Activated effector memory CD4-positive, alpha-beta T cell treated with anti-CD3 and anti-CD28 coated beads, Interleukin-2, amount 50 U/mL, for 16 hours (primary cell): ENCODE results near the gene NEDD8.

Experiments used
- DNase-seq: peaks from one replicate; pipeline ENCODE4 v3.0.0-alpha.2; 2020

The NEDD8 gene

DNA sequence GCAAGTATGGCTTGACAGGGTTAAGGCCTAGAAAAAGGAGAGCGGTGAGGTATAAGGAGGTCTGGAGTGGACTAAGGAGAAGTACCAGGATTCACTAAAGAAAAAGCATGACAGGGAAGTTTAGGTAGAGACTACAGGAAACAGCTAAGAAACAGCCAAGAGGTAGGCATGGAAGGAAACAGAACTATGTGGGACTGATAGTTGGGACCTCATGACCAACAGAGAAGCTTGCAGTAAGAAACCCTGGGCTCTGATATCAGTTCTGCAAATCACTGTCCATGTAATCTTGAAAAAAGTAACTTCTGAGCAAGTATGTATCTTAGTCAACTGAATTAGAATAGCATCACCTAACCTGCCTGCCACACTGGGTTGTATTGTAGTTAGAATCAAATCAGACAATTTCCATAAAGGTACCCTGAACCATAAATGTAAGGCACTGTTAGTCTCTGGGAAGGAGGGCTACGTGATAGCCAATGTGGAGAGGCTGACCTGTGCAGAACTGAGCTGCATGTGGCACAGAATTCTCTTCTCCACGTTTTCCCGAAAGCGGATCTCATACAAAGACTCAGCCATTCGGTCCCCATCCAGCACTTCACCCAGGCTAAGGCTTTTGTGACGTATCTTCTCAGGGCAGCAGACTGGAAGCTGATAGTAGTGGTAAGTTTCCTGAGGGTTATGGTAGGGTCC is 37.8 kb downstream of the NEDD8 start:
- no peak for DNase-seq

DNA sequence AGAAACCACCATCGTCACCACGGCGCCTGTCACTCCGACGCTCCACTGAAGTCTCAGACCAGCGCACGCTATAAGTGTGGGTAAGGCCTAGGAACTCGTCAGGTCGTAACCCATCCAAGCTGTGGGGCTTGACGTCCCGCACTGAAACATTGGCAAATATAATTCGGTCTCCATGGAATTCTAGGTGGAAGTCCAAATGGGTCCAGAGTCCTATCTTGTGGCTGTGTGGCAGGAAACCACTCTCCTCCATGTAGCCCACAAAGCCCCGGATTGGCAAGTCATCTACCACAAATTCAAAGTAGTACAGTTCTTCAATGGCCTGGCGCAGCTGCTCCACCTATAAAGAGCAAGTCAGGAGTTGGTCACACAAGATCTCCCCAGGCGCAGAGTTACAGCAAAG is 39.2 kb downstream of the NEDD8 start:
- DNase-seq: no peak

DNA sequence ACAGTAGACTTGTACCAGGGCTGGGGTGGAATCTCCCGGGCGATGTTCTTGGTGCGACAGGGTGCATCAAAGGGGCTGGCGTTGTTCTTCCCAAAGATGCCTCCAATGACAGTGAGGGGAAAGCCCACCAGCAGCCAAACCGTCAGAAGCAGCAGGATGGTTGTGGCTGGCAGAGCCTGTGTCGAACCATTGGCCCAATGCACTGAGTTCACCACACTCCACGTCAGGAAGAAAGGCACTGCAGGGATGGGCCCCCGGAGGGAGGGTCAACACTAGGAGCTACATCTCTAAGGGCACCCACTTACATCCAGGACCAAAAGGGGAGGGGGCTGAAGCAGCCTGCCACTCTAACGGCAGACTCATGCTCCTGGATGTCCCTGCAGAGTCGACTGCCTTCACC is 41.8 kb downstream of the NEDD8 start:
- no peak for DNase-seq

DNA sequence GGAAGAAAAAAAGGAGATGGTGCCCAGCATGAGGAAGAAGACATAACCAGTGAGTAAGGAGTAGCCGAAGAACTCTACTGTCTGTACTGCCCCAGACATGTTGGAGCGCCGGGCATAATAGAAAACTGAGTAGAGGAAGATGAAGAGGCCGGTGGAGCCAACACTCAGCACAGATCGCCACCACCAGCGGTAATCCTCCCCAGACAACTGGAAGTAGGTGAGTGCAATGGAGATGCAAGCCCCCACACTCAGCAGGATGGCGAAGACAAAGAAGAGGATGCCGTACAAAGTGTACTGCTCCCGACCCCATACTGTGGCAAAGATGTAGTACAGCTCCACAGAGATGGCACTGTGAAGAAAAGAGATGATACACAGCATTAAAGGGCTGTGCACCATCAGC is 42.7 kb downstream of the NEDD8 start:
- no peak for DNase-seq

DNA sequence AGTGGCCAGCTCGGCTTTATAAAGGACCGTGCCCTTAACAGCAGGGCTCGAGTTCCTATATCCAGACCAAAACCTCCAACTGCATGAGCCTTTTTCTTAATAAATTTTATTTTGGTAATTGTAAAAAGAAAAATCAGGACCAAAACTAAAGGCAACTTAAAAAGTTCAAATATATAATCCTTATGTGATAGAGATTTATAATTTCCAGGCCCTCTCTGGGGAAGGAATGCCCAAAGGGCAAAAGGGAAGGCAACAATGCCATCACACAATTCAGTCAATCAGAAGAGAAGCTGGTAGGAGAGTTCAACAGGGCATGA is 43.1 kb downstream of the NEDD8 start:
- no peak for DNase-seq

DNA sequence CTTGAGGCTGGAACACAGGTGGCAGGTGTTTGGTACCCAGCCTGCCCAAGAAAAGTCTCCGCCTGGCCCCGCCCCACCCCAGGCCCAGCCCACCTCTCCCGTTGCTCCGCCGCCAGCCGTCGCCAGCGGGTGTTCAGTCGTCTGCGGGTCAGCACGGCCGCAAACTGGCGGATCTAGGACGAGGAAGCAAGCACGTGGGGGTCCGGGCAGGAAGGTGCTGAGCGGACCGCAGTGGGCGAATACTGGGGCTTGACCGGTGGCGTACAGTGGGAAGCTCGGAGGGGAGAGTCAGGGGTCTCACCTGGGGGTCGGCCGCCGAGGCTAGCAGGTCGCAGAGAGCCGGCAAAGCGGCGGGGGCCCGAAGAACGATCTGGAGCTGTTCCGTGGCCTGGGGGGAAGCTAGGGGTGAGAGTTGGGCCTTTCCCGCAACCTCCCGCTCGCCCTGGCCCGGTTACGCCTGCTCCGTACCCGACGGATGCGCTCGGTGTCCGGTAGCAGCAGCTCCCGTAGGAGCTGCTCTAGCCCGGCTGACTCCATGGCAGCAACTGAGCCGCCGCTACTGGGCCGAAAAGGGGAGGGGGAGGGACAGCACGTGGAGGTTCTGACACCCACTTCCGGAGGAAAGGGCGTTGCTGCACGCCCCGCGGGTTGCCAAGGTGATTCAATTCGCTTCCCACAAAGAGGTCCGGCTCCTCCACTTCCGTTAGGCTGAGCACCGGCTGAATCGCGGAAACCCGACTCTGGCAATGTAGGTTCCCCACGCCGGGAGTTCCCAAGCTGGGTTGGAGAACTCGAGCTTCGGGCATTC is 43.7 kb downstream of the NEDD8 start, which contains the start of gene IPO4:
Gene IPO4 (minus strand): TSS at position 566 of the 808 bp plus-strand sequence. CDS start 29 bp downstream, at position 537.
- peak; percentile 98 for DNase-seq

DNA sequence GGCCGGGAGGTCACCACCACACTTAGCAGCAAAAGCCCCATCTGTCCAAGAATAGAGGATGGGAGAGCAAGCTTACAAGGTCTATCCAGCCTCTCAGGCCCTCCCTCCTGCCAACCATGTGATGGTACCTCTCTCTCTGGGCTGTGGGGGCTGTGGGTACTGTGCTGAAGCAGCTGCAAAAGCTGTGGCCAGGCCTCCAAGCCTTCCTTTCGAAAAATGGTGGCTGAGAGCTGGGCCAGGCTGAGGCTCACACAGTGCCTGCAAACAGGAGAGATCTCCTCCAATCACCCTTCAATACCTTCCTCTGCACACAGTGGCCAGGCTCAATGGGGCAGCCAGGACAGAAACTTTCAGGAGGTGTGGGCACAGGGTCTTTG is 44.6 kb downstream of the NEDD8 start:
- DNase-seq: no peak

DNA sequence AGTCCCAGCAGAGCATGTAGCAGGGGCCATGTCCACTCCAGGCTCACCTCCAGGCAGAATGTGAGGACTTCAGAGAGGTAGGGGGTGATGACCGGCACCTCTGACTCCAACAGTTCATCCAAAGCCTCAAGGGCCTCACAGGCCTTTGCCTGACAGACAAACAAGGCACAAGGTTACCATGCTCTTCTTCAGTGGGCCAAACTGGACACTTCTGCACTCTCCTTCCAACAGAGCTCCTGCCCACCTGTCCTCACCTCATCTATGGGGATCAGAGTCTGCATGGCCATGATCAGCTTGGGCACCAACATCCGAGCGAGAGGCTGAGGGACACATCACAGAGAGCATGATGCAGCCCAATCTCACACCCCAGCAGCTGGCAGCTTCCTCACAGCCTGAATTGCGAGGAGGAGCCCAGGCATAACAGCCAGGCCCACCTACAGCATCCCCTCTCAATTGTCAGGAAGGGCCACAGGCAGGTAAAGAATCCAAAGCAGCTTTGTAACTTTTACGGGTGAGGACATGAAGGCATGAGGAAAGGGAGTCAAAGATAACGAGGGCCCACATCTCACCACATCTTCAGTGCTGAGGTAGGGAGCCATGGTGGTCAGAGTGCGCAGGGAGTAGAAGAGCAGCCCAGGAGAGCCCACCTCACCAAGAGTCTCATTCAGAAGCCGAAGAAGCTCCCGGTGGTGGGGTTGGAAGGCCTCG is 45.2 kb downstream of the NEDD8 start:
- no peak for DNase-seq

DNA sequence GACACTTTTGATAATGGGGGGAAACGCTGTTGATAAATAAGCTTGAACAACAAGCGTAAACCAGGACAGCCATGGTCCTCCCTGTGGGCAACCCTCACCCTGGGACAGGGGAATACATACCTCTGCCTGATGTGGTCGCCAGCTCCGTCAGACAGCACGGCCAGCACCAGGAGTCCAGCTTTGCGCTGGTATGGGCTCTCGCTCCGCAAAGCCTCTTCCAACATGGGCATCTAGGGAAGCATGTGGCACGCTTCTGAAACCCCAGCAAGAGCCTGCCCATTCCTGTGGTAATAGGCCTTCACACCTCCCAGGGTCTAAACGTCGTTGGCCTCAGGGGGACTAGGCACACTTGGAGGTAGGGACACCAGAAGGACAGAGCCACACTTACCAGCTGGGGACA is 46.4 kb downstream of the NEDD8 start:
- DNase-seq: no peak

DNA sequence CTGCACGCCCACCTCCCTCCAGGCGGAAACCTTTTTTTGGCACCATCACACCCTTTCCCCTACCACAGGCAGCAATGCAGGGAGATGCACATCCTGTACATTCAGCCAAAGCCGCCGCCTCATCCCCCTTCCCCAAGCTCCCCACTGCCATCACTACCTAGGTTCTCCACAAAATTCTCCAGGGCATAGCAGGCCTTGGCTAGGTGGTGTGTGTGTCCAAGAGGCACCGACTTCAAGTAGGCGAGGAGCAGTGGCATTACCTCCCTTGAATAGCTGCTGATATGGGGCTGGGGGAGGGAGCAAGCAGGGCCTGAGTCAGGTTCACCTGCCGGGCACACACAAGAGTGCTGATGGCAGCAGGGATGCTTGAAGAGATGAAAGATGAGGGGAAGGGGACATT is 47.1 kb downstream of the NEDD8 start:
- DNase-seq: no peak

DNA sequence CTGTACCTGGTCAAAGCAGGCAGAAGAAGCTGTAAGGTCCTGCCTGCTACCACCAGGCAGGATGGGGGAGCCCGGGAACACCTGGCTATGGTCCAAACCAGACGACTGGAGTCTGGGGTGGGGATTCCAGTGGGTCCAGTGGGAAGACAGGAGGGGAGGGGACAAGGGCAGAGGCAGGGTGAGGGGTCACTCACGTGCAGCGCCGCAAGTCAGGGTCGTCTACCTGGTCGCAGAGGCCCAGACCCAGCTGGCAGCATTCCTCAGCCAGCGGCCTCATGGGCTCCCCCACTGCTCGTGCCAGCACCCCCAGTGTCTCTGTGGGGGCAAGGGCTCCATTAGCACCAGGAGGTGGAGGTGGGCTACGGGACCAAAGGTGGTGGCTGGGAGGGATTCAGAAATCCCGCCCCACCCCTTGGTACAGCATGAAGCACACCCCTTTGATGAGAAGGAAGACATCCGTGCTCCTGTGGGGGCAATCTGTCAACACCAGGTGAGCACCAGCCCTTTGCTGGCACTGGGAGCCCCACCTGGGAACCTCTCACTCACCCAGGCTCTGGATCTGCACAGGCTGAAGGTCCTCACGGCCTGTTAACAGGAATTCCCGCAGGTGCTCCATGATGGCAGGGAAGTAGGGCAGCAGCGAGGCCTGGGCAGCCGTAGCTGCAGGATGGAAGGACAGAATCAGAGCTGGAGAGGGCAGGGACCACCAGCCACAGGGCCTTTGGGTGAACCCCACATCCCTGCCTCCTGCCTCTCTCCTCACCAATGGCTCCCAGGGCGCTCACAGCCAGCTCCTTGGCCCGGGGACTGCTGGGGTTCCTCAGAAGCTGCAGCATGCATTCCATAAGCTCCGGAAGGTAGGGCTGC is 47.8 kb downstream of the NEDD8 start:
- no peak for DNase-seq

DNA sequence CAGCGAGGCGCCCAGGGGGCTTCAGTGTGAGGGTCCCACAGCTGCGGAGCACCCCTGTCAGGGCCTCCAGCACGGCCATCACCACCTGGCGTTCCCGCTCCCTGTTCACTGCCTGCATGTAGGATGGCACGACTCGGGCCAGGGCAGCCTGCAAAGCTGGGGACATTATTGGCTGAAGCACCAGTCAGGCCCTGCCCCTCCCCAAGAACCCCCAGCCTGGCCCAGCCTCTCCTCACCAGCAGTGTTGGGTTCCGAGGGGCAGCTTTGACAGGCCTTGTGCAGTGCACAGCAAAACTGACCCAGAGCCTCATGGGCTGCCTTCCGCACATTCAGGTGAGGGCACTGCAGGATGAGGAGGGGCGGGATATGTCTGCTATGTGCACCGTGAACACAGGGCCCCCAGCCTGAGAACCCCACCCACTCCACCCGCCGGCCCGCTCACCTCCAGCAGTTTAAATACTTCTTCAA is 49.1 kb downstream of the NEDD8 start:
- no peak for DNase-seq

DNA sequence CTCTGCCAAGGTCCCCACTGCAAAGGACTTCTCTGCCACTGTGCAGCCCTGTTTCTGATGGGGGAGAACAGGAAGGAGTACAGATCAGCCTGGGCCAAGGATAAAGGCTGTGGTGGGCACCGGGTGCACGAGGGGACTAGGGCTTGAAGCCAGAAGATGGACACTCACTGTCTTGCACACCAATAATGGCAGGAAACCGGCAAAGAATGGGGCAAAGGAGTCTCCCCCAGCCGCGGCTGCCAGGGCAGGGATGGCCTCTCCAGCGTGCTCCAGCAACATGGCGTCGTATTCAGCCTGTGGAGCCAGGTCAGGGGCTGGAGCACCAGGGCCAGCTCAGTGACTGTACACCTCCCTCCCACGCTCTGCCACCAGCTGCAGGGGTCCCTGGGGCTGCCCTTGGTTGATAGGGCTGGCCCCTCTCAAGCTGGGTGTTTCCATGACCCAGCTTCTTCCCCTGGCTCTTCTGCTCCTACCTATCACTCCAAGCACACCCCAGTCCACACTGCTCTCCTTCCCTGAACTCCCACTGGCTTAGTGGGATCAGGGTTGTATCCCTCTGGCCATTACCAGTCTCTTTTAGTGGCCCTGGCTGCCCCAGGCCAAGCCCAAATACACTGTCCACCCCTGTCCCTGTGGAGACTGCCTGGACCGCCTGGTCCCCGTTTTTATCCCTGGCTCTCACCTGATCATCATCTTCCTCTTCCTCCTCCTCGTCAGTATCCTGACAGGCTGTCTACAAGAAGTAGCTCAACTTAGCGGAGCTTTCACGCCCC is 49.9 kb downstream of the NEDD8 start:
- DNase-seq: peak; percentile 60

DNA sequence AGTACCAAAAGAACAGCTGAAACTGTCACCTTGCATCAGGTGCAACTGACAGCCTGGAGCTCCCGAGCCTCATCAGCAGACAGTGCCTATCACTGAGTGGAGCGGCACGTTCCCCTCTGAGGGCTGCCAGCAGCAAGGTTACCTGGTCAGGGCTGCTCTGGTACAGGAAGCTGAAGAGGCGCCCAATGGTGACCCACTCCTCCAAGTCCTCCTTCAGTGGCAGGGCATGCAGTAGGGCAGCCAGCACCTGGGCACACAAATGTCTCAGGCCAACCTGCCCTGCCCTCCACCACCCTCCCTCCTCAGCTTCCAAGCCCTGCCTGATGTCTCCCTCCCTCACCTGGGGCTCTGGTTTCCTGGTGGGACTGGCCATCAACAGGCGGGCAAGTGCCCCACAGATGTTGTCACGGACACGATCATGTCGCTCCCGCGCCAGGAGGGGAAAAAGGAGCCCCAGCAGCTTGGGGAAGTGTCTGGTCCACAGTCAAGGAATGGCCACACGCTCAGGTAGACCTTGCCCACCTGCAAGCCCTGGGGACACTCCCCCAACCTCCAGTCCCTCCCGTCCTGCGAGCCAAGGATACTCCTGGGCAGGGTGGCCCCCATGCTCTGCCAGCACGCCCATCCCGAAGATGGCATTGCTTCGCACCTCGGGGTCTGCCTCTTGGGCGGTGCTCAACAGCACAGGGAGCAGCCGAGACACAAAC is 50.6 kb downstream of the NEDD8 start:
- no peak for DNase-seq

DNA sequence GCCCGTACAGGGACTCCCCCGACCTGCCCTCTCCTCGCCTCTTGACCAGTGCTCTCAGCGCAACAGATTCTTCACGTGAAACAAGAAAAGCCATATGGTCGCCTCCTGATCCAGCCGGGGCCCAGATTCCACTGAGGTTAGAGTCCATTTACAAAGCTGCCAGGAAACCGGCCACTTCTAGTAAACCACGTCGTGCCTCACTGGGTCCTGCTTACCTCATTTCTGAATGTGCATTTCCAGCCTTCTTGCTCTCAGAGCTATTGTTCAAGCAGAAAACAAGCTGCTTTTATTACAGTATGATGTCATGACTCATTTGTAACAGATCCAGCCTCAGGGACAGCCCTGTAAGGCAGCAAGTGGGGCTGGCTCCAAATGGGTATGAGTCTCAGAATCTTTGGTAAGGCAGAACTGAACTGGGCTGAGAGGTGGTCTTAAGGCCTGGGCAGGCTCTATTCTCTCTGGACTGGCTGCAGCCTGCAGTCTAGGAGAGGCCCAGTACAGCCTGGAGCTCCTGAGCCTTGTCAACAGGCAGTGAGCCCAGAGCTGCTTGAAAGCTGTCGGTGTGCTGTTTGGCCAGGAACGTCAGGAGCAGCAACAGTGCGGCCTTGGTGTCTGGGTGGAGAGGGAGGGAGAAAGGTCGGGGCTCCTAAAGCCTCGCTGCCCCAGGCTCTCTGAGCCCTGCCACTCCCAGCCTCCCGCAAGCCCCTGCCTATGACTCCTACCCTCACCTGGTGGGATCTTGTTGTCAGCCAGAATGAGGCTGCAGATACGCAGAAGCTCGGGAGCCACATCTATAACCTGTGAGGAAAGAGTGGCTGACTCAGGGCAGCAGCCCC is 52.0 kb downstream of the NEDD8 start:
- DNase-seq: no peak

DNA sequence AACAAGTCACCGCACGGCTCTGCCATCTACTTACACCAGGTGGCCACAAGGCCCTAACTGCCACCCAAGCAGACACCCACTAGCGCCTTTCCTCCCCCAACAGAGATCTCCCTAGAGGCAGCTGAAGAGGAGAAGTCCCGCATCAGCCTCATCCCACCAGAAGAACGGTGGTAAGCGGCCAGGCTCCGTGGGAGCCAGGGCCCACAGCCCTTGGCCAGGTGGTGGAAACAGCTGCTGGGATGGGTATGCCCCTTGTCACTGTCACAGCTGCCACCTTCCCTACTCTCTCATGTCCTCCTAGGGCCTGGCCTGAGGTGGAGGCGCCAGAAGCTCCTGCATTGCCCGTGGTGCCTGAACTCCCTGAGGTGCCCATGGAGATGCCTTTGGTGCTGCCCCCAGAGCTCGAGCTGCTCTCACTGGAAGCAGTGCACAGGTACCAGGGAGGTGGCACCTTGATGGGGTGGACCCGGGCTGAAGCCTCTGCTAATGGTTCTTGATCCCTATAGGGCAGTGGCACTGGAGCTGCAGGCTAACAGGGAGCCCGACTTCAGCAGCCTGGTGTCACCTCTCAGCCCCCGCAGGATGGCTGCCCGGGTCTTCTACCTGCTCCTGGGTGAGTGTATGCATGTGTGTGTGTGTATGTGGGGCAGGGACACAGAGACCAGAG is 52.7 kb downstream of the NEDD8 start:
- no peak for DNase-seq

DNA sequence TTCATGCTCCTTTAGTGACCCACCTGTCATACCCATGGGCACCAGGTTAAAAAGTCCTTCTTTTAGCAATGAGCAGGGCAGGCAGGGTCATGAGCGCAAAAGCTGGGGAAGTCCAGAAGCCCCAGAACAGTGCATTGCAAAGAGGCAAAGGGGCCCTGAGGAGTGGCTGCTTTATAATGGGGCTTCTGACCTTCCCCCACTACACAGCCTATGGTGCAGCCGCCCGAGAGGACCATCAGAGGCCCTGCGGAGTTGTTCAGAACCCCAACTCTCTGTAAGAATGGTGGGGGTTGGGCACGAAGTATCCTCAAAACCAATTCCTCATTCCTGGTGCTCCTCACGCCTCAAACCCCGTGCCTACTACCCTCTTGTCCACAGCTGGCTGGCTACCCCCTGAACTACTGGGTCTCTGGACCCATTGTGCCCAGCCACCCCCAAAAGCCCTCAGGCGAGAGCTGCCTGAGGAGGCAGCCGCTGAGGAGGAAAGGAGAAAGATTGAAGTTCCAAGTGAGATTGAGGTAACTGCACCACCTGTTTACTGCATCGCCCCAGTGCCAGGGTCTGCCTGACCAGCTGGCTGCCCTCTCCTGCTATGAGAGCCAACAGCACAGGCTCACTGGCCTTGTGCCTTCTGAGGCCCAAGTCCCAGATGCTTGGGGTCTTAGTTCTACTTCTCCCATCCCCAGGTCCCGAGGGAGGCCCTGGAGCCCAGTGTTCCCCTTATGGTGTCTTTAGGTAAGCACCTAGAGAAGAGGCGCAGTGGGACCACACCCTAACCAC is 53.6 kb downstream of the NEDD8 start:
- DNase-seq: no peak

DNA sequence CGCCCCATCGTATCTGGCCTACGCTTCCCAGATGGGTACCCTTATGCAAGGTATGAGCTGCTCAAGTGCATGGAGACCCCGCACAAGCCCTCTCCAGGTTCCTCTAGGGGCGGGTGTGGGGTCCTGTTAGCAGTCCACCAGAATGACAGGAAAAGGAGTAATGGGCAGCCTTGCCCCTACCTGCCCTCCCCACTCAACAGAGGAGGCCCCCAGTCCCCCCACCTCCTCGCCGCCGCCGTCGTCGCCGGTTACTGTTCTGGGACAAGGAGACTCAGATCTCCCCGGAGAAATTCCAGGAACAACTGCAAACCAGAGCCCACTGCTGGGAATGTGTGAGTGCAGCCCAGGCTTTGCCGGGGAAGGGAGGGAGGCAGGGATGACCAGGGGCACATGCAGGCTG is 54.3 kb downstream of the NEDD8 start:
- DNase-seq: no peak
